IMR-90 (cell line): ENCODE results near the gene RPLP1. TPM values are rescaled to one million over a fixed set of nuclear protein-coding genes. Genes with fewer than 3 reads are reported as not detected.

Source experiments
- ATAC-seq: fragments of 200-7000 bp; cut with Tn5 transposase; 2 replicates; pipeline ENCODE4 v1.9.1; 2020; ENCODE audit warnings: low read depth, mild to moderate bottlenecking, moderate library complexity
- BruUV-seq: library from RNA; stranded (reverse); fragments of 400-500 nt; replicated peaks from 2 replicates; lab custom pipeline; 2021; lab: Mats Ljungman, UMichigan
- CTCF ChIA-PET: fragments of 300-600 bp; formaldehyde crosslinking; extraction: SDS; loops from one replicate; lab custom pipeline; 2021; ENCODE audit warnings: antibody characterized with exemption; lab: Yijun Ruan, JAX
- POLR2A ChIA-PET: fragments of 300-600 bp; sonication (Branson Sonifier 250); formaldehyde crosslinking; loops from one replicate; lab custom pipeline; 2022; ENCODE audit warnings: antibody characterized with exemption; ENCODE audit not compliant: unreplicated experiment; lab: Charles Lee
- DNase-seq: peaks from one replicate; pipeline ENCODE4 v3.0.0; 2013
- H2AFZ ChIP-seq: replicated peaks from 2 replicates; pipeline ENCODE3; 2013; ENCODE audit warnings: low read length, mild to moderate bottlenecking; ENCODE audit not compliant: poor library complexity
- H2AK5ac ChIP-seq: 2 replicates; pipeline ENCODE4 v1.6.1; 2013; ENCODE audit warnings: low read depth, low read length, inconsistent platforms
- H2AK9ac ChIP-seq: replicated peaks from 2 replicates; pipeline ENCODE3; 2013; ENCODE audit warnings: mild to moderate bottlenecking, low read depth, low read length, moderate library complexity; ENCODE audit not compliant: poor library complexity
- H2BK120ac ChIP-seq: 2 replicates; pipeline ENCODE4 v1.6.1; 2013; ENCODE audit warnings: low read depth, low read length, inconsistent platforms
- H2BK15ac ChIP-seq: 3 replicates; pipeline ENCODE4 v1.6.1; 2013; ENCODE audit warnings: low read depth, low read length, inconsistent platforms
- H2BK20ac ChIP-seq: 2 replicates; pipeline ENCODE4 v1.6.1; 2013; ENCODE audit warnings: low read depth, mild to moderate bottlenecking, inconsistent platforms, low read length, moderate library complexity
- H2BK5ac ChIP-seq: 2 replicates; pipeline ENCODE4 v1.6.1; 2013; ENCODE audit warnings: mild to moderate bottlenecking, low read depth, low read length, inconsistent platforms; ENCODE audit not compliant: poor library complexity, severe bottlenecking
- H3K14ac ChIP-seq: replicated peaks from 2 replicates; pipeline ENCODE4 v1.6.1; 2013; ENCODE audit warnings: low read depth, low read length, inconsistent platforms
- H3K18ac ChIP-seq: 2 replicates; pipeline ENCODE4 v1.6.1; 2013; ENCODE audit warnings: low read depth, low read length, control low read depth
- H3K23ac ChIP-seq: 2 replicates; pipeline ENCODE4 v1.6.1; 2013; ENCODE audit warnings: low read depth, low read length, inconsistent platforms
- H3K27ac ChIP-seq: 2 replicates; pipeline ENCODE4 v1.5.1; 2013; ENCODE audit warnings: mild to moderate bottlenecking, control low read depth, low read length; ENCODE audit not compliant: insufficient read depth
- H3K27me3 ChIP-seq: 2 replicates; pipeline ENCODE4 v1.6.1; 2013; ENCODE audit warnings: low read length; ENCODE audit not compliant: control insufficient read depth, insufficient read depth
- H3K36me3 ChIP-seq: 2 replicates; pipeline ENCODE4 v1.6.1; 2013; ENCODE audit warnings: low read length, mixed read lengths; ENCODE audit not compliant: control insufficient read depth, insufficient read depth
- H3K4ac ChIP-seq: 2 replicates; pipeline ENCODE4 v1.6.1; 2013; ENCODE audit warnings: low read depth, low read length, inconsistent platforms
- H3K4me1 ChIP-seq: 2 replicates; pipeline ENCODE4 v1.6.1; 2013; ENCODE audit warnings: low read length, mixed read lengths; ENCODE audit not compliant: control insufficient read depth, insufficient read depth
- H3K4me2 ChIP-seq: 2 replicates; pipeline ENCODE4 v1.6.1; 2013; ENCODE audit warnings: low read depth, mild to moderate bottlenecking, control low read depth, low read length, moderate library complexity
- H3K4me3 ChIP-seq: 2 replicates; pipeline ENCODE4 v1.5.1; 2013; ENCODE audit warnings: low read depth, mild to moderate bottlenecking, control low read depth, low read length, moderate library complexity; ENCODE audit not compliant: insufficient read depth
- H3K56ac ChIP-seq: 2 replicates; pipeline ENCODE4 v1.6.1; 2013; ENCODE audit warnings: low read length, inconsistent platforms; ENCODE audit not compliant: insufficient read depth; ENCODE audit errors: extremely low read depth
- H3K79me1 ChIP-seq, 2 experiments: 2 replicates each; pipeline ENCODE4 v1.6.1; 2013; ENCODE audit warnings: low read length in 2 of 2, inconsistent platforms in 1 of 2, low read depth in 1 of 2
- H3K9ac ChIP-seq: 2 replicates; pipeline ENCODE4 v1.6.1; 2013; ENCODE audit warnings: low read depth, low read length, control low read depth
- H3K9me1 ChIP-seq: 2 replicates; pipeline ENCODE4 v1.6.1; 2013; ENCODE audit warnings: low read length, inconsistent platforms; ENCODE audit not compliant: insufficient read depth
- H3K9me3 ChIP-seq: 2 replicates; pipeline ENCODE4 v1.6.1; 2013; ENCODE audit warnings: low read length; ENCODE audit not compliant: control insufficient read depth, insufficient read depth
- H4K20me1 ChIP-seq: 2 replicates; pipeline ENCODE4 v1.6.1; 2013; ENCODE audit warnings: low read length, inconsistent platforms; ENCODE audit not compliant: insufficient read depth
- H4K5ac ChIP-seq: 2 replicates; pipeline ENCODE4 v1.6.1; 2013; ENCODE audit warnings: mild to moderate bottlenecking, low read depth, low read length, control low read depth
- H4K8ac ChIP-seq, 2 experiments: 2 replicates each; pipeline ENCODE4 v1.6.1; 2013; ENCODE audit warnings: low read depth in 2 of 2, low read length in 2 of 2, control low read depth in 1 of 2, inconsistent platforms in 1 of 2
- H4K91ac ChIP-seq: 2 replicates; pipeline ENCODE4 v1.6.1; 2013; ENCODE audit warnings: low read depth, low read length, inconsistent platforms; ENCODE audit not compliant: insufficient read depth
- BHLHE40 ChIP-seq: fragments of 150-350 bp; IDR thresholded peaks from 2 replicates; pipeline ENCODE4 v1.6.1; 2016; ENCODE audit warnings: mild to moderate bottlenecking, low read depth, low read length
- FOS ChIP-seq: fragments of 150-350 bp; IDR thresholded peaks from 2 replicates; pipeline ENCODE4 v1.6.1; 2016; ENCODE audit warnings: low read depth, low read length
- MAZ ChIP-seq: IDR thresholded peaks from 2 replicates; pipeline ENCODE4 v1.6.1; 2012; ENCODE audit warnings: low read depth, mild to moderate bottlenecking, low read length, improper control_type of control experiment, moderate library complexity, borderline replicate concordance
- MXI1 ChIP-seq: IDR thresholded peaks from 2 replicates; pipeline ENCODE4 v1.6.1; 2012; ENCODE audit warnings: low read depth, mild to moderate bottlenecking, low read length, moderate library complexity, borderline replicate concordance
- NFE2L2 ChIP-seq: fragments of 150-350 bp; IDR thresholded peaks from 2 replicates; pipeline ENCODE4 v1.6.1; 2016; ENCODE audit warnings: low read depth, mild to moderate bottlenecking, low read length
- POLR2A ChIP-seq: IDR thresholded peaks from 2 replicates; pipeline ENCODE4 v1.6.1; 2012; ENCODE audit warnings: mild to moderate bottlenecking, low read depth, low read length
- RAD21 ChIP-seq: IDR thresholded peaks from 2 replicates; pipeline ENCODE4 v1.6.1; 2012; ENCODE audit warnings: low read length, improper control_type of control experiment
- RCOR1 ChIP-seq: IDR thresholded peaks from 2 replicates; pipeline ENCODE4 v1.6.1; 2012; ENCODE audit warnings: mild to moderate bottlenecking, low read length, improper control_type of control experiment; ENCODE audit not compliant: insufficient replicate concordance
- RFX5 ChIP-seq: IDR thresholded peaks from 2 replicates; pipeline ENCODE4 v1.8.0; 2012; ENCODE audit warnings: low read depth, mild to moderate bottlenecking, low read length, moderate library complexity
- SMC3 ChIP-seq: fragments of 150-350 bp; IDR thresholded peaks from 2 replicates; pipeline ENCODE4 v1.6.1; 2016; ENCODE audit warnings: low read depth, mild to moderate bottlenecking, antibody characterized with exemption, low read length, moderate library complexity
- WGBS, 2 experiments: methylation state at CpG; one replicate each; pipeline versions ENCODE4 v1.1.5 to v1.1.7; 2013; ENCODE audit warnings: missing lambda C conversion rate in 2 of 2; ENCODE audit not compliant: insufficient read length in 1 of 2; ENCODE audit errors: extremely low coverage in 2 of 2; 5-methylcytosine and 5-hydroxymethylcytosine counted together
- dilution Hi-C: fragments of 300-500 bp; cut with HindIII; formaldehyde crosslinking; loops from one replicate; pipeline ENCODE4 v1.14.3; 2018; ENCODE audit warnings: low sequenced_read_pairs; ENCODE audit not compliant: unreplicated experiment
- in situ Hi-C: fragments of 300-500 bp; cut with MboI; formaldehyde crosslinking; loops from 3 replicates; pipeline ENCODE4 v1.14.3; 2019; ENCODE audit warnings: low sequenced_read_pairs, inconsistent platforms, mixed read lengths
- intact Hi-C: fragments of 100-400 bp; cut with micrococcal nuclease; formaldehyde crosslinking; loops from 2 replicates; pipeline ENCODE4 v1.10.0; 2022
- polyA plus RNA-seq, 3 experiments: library from polyadenylated mRNA; depleted of rRNA; stranded (reverse); fragments of >200 nt; gene quantifications; 2 replicates each; pipeline ENCODE4 v1.2.3, GENCODE V29; 2012; ENCODE audit warnings: low replicate concordance in 1 of 3
- total RNA-seq: library from RNA; depleted of rRNA; stranded (reverse); fragments of >200 nt; gene quantifications from 2 replicates; pipeline ENCODE4 v1.2.3, GENCODE V29; 2012
- TF ChIP-seq, protein P1 (sequence below): conservative IDR thresholded peaks from 2 replicates; pipeline ENCODE4 v1.5.1; 2012; ENCODE audit warnings: mild to moderate bottlenecking, low read depth, low read length, improper control_type of control experiment
- TF ChIP-seq, protein P2 (sequence below): fragments of 150-350 bp; IDR thresholded peaks from 2 replicates; pipeline ENCODE4 v1.6.1; 2016; ENCODE audit warnings: low read depth, mild to moderate bottlenecking, low read length, moderate library complexity, borderline replicate concordance
- TF ChIP-seq, protein P3 (sequence below): fragments of 150-350 bp; IDR thresholded peaks from 2 replicates; pipeline ENCODE4 v1.6.1; 2017; ENCODE audit warnings: mild to moderate bottlenecking, antibody characterized with exemption, low read length, low read depth

Gene RPLP1
- total and polyA plus RNA-seq, 2 of the 4 experiments (the other 2 are of a cell fraction) = 97.0 to 1,440 TPM

DNA sequence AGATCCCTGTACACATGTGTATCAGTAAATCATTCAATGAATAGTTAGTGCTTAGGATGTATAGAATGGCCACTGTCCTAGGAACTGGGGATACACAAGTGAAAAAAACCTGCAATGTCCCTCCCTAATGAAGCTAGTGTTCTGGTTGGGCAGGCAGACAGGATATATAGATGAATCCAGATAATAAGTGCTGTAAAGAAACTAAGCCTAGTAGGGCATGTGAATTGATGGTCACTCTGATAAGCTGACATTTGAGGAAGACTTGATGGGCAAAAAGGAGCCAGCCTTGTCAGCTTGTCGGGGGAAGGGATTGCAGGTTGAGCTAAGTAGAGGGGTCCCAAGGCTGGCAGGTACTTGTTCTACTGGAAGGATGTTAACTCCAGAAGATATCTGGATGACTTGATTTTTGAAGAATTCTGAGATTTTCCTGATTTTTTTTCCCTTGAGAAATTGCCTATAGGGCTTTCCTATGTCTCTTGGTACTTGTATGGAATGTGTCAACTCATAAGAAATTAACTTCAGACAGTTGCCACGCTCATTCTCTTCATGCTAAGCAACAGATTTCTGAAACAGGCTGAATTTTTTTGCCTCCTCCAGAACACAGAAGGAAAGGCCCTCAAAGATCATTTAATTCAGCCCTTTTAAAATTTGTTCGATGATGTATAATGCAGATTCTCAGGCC, 44.8 kb upstream of the RPLP1 start:
- Histone ChIP-seq H2BK5ac (no peak overlapping the region), H3K9ac (no peak overlapping the region), H3K79me1 (peaks cover 32 to 70% of the 10 kb centered on the region in 2 experiments), H3K56ac (no peak overlapping the region), H2BK120ac (no peak overlapping the region), H3K27me3 (no peaks in the 10 kb centered on the region), H2BK20ac (no peak overlapping the region), H3K14ac (no peak overlapping the region), H4K91ac (no peak overlapping the region), H3K4me3 (no peak overlapping the region), H3K4me2 (no peak overlapping the region), H3K4ac (no peak overlapping the region), H4K20me1 (peaks cover 41% of the 10 kb centered on the region), H3K9me3 (no peaks in the 10 kb centered on the region), H2AK9ac (no peak overlapping the region), H3K27ac (no peak overlapping the region), H3K36me3 (no peaks in the 10 kb centered on the region), H3K18ac (no peak overlapping the region), H3K4me1 (peaks cover 10% of the 10 kb centered on the region), H4K8ac (no peak overlapping the region), H3K23ac (no peak overlapping the region), H4K5ac (no peak overlapping the region), H2AK5ac (no peak overlapping the region), H2AFZ (no peak overlapping the region), H3K9me1 (peaks cover 21% of the 10 kb centered on the region), H2BK15ac (no peak overlapping the region)
- TF ChIP-seq RCOR1 (no peak), SMC3 (no peak), RFX5 (no peak), RAD21 (no peak), MAZ (no peak), NFE2L2 (no peak), POLR2A (no peak), MXI1 (no peak), FOS (no peak), BHLHE40 (no peak)
- TF ChIP-seq, protein P1, sequence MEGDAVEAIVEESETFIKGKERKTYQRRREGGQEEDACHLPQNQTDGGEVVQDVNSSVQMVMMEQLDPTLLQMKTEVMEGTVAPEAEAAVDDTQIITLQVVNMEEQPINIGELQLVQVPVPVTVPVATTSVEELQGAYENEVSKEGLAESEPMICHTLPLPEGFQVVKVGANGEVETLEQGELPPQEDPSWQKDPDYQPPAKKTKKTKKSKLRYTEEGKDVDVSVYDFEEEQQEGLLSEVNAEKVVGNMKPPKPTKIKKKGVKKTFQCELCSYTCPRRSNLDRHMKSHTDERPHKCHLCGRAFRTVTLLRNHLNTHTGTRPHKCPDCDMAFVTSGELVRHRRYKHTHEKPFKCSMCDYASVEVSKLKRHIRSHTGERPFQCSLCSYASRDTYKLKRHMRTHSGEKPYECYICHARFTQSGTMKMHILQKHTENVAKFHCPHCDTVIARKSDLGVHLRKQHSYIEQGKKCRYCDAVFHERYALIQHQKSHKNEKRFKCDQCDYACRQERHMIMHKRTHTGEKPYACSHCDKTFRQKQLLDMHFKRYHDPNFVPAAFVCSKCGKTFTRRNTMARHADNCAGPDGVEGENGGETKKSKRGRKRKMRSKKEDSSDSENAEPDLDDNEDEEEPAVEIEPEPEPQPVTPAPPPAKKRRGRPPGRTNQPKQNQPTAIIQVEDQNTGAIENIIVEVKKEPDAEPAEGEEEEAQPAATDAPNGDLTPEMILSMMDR = no peak
- TF ChIP-seq, protein P2, sequence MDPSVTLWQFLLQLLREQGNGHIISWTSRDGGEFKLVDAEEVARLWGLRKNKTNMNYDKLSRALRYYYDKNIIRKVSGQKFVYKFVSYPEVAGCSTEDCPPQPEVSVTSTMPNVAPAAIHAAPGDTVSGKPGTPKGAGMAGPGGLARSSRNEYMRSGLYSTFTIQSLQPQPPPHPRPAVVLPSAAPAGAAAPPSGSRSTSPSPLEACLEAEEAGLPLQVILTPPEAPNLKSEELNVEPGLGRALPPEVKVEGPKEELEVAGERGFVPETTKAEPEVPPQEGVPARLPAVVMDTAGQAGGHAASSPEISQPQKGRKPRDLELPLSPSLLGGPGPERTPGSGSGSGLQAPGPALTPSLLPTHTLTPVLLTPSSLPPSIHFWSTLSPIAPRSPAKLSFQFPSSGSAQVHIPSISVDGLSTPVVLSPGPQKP = no peak
- TF ChIP-seq, protein P3, sequence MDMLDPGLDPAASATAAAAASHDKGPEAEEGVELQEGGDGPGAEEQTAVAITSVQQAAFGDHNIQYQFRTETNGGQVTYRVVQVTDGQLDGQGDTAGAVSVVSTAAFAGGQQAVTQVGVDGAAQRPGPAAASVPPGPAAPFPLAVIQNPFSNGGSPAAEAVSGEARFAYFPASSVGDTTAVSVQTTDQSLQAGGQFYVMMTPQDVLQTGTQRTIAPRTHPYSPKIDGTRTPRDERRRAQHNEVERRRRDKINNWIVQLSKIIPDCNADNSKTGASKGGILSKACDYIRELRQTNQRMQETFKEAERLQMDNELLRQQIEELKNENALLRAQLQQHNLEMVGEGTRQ = no peak
- dilution Hi-C loops = no loop called here
- POLR2A ChIA-PET = no interaction called here
- DNase-seq (no peak), ATAC-seq (no peak)
- no TSS peak for BruUV-seq
- CTCF ChIA-PET = no interaction called here
- no CpG with 5 or more reads among the region's 3 CpGs for WGBS, 2 experiments
- intact Hi-C loops = no loop called here
- in situ Hi-C loops = no loop called here
